Measurements from ENCODE around the gene FAM47E.

The FAM47E gene

GRCh38 chr4:76316131-76316530, 64.6 kb downstream of the FAM47E start:
- H3K27ac ChIP-seq: no peak overlapping the region
- no peak for TF ChIP-seq CTCF (conservative IDR thresholded peaks at IDR 0.05)

- TF ChIP-seq CTCF (conservative IDR thresholded peaks at IDR 0.05): no peak
- H3K27ac ChIP-seq: no peak overlapping the region
These were observed 70.7 kb downstream of the FAM47E start for GRCh38 chr4:76322236-76322635.

- no peak overlapping the region for H3K27ac ChIP-seq
- no peak for TF ChIP-seq CTCF (conservative IDR thresholded peaks at IDR 0.05)
These were observed 73.6 kb downstream of the FAM47E start for GRCh38 chr4:76325072-76325471.

- no peak for TF ChIP-seq CTCF (conservative IDR thresholded peaks at IDR 0.05)
- H3K27ac ChIP-seq: no peak overlapping the region
These were observed 75.0 kb downstream of the FAM47E start for GRCh38 chr4:76326515-76326914.
